Right lobe of liver (tissue), 6 donors: ENCODE measurements around the gene NIPA2. TPM values are rescaled to one million over a fixed set of nuclear protein-coding genes. Genes with fewer than 3 reads are reported as not detected.

Source experiments
- ATAC-seq, 4 donors: fragments of 200-7000 bp; cut with Tn5 transposase; one replicate each; pipeline ENCODE4 v1.9.1; 2020; ENCODE audit warnings: mild to moderate bottlenecking in 4 of 4, moderate library complexity in 4 of 4
- DNase-seq, 3 donors: peaks; one replicate each; pipeline ENCODE4 v3.0.0-alpha.2; 2020
- H3K27ac ChIP-seq, 3 donors: fragments of 200-600 bp; one replicate each; pipeline ENCODE4 v1.8.0; 2022
- H3K27me3 ChIP-seq, 2 donors: fragments of 200-600 bp; one replicate each; pipeline ENCODE4 v1.8.0; 2022
- H3K36me3 ChIP-seq, 4 donors: fragments of 200-600 bp; sonication (generic) in 1 of 4; one replicate each; pipeline versions ENCODE4 v1.5.1 to v1.8.0; 2017 to 2022; ENCODE audit warnings: control low read depth in 1 of 4
- H3K4me1 ChIP-seq, 4 donors: fragments of 200-600 bp; sonication (generic) in 1 of 4; one replicate each; pipeline versions ENCODE4 v1.5.1 to v1.8.0; 2017 to 2022; ENCODE audit warnings: control low read depth in 1 of 4
- H3K4me3 ChIP-seq, 3 donors: fragments of 200-600 bp; one replicate each; pipeline ENCODE4 v1.8.0; 2022
- H3K9me3 ChIP-seq, 4 donors: fragments of 200-600 bp; sonication (generic) in 1 of 4; one replicate each; pipeline versions ENCODE4 v1.5.1 to v1.8.0; 2017 to 2022; ENCODE audit warnings: control low read depth in 1 of 4
- CTCF ChIP-seq, 4 donors: fragments of 200-600 bp in 3 of 4; fragments of 450-650 bp in 1 of 4; IDR thresholded peaks; one replicate each; pipeline versions ENCODE4 v1.5.1 to v1.8.0; 2016 to 2022; ENCODE audit warnings: antibody characterized with exemption in 4 of 4, mild to moderate bottlenecking in 2 of 4
- POLR2A ChIP-seq: fragments of 450-650 bp; IDR thresholded peaks from one replicate; pipeline ENCODE4 v1.6.1; 2017; ENCODE audit warnings: antibody characterized with exemption, mild to moderate bottlenecking
- WGBS: methylation state at CpG from one replicate; pipeline ENCODE4 v1.1.6; 2018; ENCODE audit warnings: low coverage, low lambda C conversion rate; ENCODE audit not compliant: insufficient coverage; ENCODE audit errors: missing lambda C conversion rate; 5-methylcytosine and 5-hydroxymethylcytosine counted together
- intact Hi-C, 2 donors: fragments of 100-400 bp; cut with DNase I; formaldehyde crosslinking; loops; one replicate each; pipeline versions ENCODE4 v1.11.2 to v1.14.1; 2022
- total RNA-seq, 6 experiments: library from RNA; depleted of rRNA in 2 of 6; stranded (reverse); fragments of >200 nt in 2 of 6; fragmentation: NEBNext Ultra II Directional in 3 of 6; extraction: Animal tissue kit (Norgen Biotek cat#: 25700) in 3 of 6; gene quantifications; one replicate each; pipeline versions ENCODE4 v1.1.0 to v1.2.4, GENCODE V29; 2016 to 2023
- donor health status: DM: no; HTN: yes; CAD: no.
- donor health status: DM: no; HTN: no; CAD: no.
- donor health status: DM: no; HTN: no; CAD: no.
- donor health status: DM: no; HTN: yes; CAD: no.
- donor health status: DM: no; HTN: yes; CAD: no.

NIPA2 gene
- total RNA-seq, 6 experiments from 2014 or later: 15.1 to 27.9 (median 21.3) TPM

GRCh38 chr15:22902981-22903380 is 64.5 kb downstream of the NIPA2 start:
- Histone ChIP-seq H3K4me1 (no peaks in the 10 kb centered on the region), H3K27me3 (no peaks in the 10 kb centered on the region), H3K27ac (no peak overlapping the region), H3K4me3 (no peak overlapping the region), H3K9me3 (no peaks in the 10 kb centered on the region), H3K36me3 (peaks cover 0 to 47% (median 7%) of the 10 kb centered on the region in 4 donors)
- intact Hi-C loops: no loop called here
- TF ChIP-seq CTCF (IDR thresholded peaks at IDR 0.05) (no peak), POLR2A (no peak)
- DNase-seq (no peak), ATAC-seq (peak in 1 of 4 donors; percentile 10)
- 100% methylated on average over 1 of the region's 11 CpGs for WGBS

- peaks cover 0 to 51% (median 5%) of the 10 kb centered on the region in 4 donors for H3K36me3 ChIP-seq
- H3K4me3 ChIP-seq: no peak overlapping the region
- H3K27me3 ChIP-seq: no peaks in the 10 kb centered on the region
- ATAC-seq (no peak), DNase-seq (no peak)
- intact Hi-C loops: no loop called here
- TF ChIP-seq POLR2A: no peak
- TF ChIP-seq CTCF (IDR thresholded peaks at IDR 0.05): no peak
- H3K27ac ChIP-seq: no peak overlapping the region
- WGBS: 92% methylated on average over 2 of the region's 18 CpGs
- no peaks in the 10 kb centered on the region for H3K9me3 ChIP-seq
- H3K4me1 ChIP-seq: no peaks in the 10 kb centered on the region
Measured at GRCh38 chr15:22903427-22903826, 65.0 kb downstream of the NIPA2 start.

- Histone ChIP-seq H3K9me3 (no peaks in the 10 kb centered on the region), H3K27me3 (no peaks in the 10 kb centered on the region), H3K4me1 (no peaks in the 10 kb centered on the region), H3K36me3 (peaks cover 1 to 53% (median 8%) of the 10 kb centered on the region in 4 donors), H3K4me3 (no peak overlapping the region), H3K27ac (no peak overlapping the region)
- ATAC-seq: peak in 2 of 4 donors; percentile 17 to 23
- intact Hi-C loops: no loop called here
- TF ChIP-seq CTCF (IDR thresholded peaks at IDR 0.05) (no peak), POLR2A (no peak)
- WGBS: 93% methylated on average over 3 of the region's 19 CpGs
- no peak for DNase-seq
Measured at GRCh38 chr15:22903961-22904534, 65.6 kb downstream of the NIPA2 start.

DNA sequence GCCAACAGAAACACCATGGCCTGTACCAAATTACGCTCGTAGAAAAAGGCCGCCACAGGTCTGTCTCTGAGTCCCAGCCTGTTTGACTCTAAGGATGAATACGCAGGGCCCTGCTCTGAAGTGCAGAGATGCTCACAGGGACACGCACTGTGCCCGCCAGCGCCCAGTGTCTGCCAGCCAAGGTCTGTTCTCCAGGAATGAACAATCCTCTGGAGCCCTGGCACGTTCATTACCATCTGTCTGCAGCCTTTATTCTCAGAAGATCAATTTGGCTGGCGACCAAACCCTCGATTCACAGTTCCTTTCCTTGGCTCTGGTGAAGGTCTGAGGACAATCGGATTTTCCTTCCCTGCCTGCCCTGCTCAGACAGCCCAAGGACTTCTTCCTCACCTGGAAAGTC is 66.3 kb downstream of the NIPA2 start:
- WGBS: 89% methylated on average over 4 of the region's 11 CpGs
- Histone ChIP-seq H3K27me3 (no peaks in the 10 kb centered on the region), H3K27ac (no peak overlapping the region), H3K9me3 (no peaks in the 10 kb centered on the region), H3K4me3 (no peak overlapping the region), H3K4me1 (no peaks in the 10 kb centered on the region), H3K36me3 (peaks cover 1 to 55% (median 13%) of the 10 kb centered on the region in 4 donors)
- DNase-seq (no peak), ATAC-seq (no peak)
- intact Hi-C loops: no loop called here
- no peak for TF ChIP-seq POLR2A
- no peak for TF ChIP-seq CTCF (IDR thresholded peaks at IDR 0.05)
